ENCODE results near the gene USP12.

DNA sequence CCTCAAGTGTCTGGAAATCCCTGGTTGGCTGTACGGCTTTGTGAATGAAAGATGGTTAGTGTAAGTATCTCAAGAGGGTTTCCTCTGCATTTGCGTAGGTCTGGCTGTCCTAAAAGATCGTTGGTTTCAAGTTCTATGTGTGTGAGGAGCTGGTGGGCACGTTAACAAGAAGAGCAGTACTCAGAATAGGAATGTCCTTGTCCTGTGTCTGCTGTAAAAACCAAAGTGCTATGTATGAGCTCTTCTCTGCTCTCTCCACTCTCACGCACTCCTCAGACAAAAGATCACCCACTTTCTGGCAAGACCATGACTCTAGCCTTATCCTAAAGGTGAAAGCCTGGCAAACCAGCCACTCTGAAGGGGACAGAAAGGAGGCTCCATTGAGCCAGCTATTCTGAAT, 39.1 kb downstream of the USP12 start:
- TF ChIP-seq, protein P1, sequence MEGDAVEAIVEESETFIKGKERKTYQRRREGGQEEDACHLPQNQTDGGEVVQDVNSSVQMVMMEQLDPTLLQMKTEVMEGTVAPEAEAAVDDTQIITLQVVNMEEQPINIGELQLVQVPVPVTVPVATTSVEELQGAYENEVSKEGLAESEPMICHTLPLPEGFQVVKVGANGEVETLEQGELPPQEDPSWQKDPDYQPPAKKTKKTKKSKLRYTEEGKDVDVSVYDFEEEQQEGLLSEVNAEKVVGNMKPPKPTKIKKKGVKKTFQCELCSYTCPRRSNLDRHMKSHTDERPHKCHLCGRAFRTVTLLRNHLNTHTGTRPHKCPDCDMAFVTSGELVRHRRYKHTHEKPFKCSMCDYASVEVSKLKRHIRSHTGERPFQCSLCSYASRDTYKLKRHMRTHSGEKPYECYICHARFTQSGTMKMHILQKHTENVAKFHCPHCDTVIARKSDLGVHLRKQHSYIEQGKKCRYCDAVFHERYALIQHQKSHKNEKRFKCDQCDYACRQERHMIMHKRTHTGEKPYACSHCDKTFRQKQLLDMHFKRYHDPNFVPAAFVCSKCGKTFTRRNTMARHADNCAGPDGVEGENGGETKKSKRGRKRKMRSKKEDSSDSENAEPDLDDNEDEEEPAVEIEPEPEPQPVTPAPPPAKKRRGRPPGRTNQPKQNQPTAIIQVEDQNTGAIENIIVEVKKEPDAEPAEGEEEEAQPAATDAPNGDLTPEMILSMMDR (IDR thresholded peaks at IDR 0.05 in 8 of 11, conservative IDR thresholded peaks at IDR 0.05 in 3 of 11): no peak
- TF ChIP-seq POLR2AphosphoS5 (IDR thresholded peaks at IDR 0.05): no peak
- TF ChIP-seq POLR2A (IDR thresholded peaks at IDR 0.05): no peak
